Dedifferentiated amniotic fluid mesenchymal stem cell (primary cell): ENCODE data around the gene EXOSC5.

Experiments used
- DNase-seq: peaks from one replicate; pipeline ENCODE4 v3.0.0-alpha.2; 2016; ENCODE audit errors: extremely low spot score

Gene EXOSC5

DNA sequence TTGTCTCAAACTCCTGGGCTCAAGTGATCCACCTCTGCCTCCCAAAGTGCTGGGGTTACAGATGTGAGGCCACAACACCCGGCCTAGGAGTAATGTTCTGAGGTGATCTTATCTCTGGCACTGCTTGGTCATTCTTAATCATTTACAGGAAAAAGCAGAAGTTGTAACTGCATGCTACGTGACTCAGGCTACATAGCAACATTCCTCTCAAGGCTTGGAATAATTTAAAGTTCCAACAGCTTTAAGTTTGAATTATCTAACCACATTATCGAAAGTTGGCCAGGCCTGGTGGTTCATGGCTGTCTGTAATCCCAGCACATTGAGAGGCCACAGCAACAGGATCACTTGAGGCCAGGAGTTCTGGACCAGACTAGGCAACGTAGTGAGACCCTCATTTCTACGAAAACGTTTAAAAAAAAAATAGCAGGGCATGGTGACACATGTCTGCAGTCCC is 29.3 kb downstream of the EXOSC5 start:
- peak; percentile 91 for DNase-seq

DNA sequence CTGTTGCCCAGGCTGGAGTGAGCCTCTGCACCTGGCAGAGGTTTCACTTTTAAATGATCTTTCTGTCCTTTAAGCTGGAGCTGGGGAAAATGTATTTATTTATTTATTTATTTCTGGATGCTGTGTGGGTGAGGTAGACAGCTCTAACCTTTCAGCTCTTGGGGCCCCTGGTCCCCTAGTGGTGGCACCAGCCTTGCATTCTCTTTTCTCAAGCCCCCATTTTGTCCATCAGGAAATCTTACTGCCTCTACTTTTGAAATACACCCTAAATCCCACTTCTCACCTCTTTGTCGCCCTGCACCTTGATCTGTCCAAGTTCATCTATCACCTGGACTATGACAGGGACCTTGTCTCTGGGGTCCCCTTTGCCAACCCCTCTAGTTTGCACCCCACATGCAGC is 31.1 kb downstream of the EXOSC5 start:
- DNase-seq = no peak

GRCh38 chr19:41364524-41365391 is 32.4 kb downstream of the EXOSC5 start:
- DNase-seq = no peak

- DNase-seq = peak; percentile 98
These were observed 33.2 kb downstream of the EXOSC5 start, which contains the start of gene B9D2 for GRCh38 chr19:41363753-41364523. Gene B9D2, minus strand, starts transcription at chr19:41364149. Its CDS starts 630 bp downstream, at chr19:41363519.

- no peak for DNase-seq
These were observed 33.8 kb downstream of the EXOSC5 start for GRCh38 chr19:41363371-41363752.

DNA sequence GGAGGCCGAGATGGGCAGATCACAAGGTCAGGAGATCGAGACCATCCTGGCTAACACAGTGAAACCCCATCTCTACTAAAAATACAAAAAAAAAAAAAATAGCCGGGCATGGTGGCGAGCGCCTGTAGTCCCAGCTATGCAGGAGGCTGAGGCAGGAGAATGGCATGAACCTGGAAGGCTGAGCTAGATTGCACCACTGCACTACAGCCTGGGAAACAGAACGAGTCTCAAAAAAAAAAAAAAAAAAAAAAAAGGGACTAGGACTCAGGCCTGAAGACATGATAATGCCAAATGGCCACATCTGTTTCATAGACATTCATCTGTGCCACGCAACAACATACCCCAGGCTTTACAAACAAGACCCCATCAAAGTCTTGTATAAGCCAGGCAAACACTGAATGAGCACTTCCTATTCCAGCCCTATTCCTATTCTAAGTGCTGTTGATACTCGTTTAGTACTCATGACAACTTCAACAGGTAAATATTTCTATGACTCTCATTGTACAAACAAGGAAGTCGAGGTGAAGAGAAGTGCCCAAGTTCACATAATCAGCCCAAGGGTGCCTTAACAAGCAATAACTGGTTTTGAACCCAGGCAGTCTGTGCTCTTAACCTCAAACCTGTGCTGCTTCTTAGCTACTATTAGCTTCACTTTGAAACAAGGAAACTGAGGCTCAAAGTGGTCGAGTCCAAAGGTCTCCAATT is 34.9 kb downstream of the EXOSC5 start:
- DNase-seq = no peak

DNA sequence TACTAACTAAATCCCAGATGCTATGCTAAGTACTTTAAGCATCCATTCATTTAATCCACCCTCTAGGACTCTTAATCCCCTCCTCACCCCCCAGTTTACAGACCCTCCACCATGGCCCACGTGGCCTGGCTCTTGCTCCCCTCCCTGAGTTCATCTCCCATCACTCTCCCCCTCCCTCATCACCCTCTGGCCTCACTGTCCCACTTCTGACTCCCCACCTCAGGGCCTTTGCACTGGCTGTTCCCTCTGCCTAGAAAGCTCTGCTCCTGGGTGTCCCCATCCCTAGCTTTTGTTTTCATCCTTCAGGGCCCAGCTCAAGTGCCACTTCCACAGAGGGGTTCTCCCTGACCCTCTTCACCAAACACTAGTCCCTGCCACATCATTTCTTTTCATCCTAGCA is 37.4 kb downstream of the EXOSC5 start:
- DNase-seq = no peak

- no peak for DNase-seq
These were observed 39.4 kb downstream of the EXOSC5 start for GRCh38 chr19:41357746-41358145.

- no peak for DNase-seq
These were observed 40.0 kb downstream of the EXOSC5 start for GRCh38 chr19:41356984-41357739.

- no peak for DNase-seq
These were observed 41.4 kb downstream of the EXOSC5 start for GRCh38 chr19:41355802-41356201.

GRCh38 chr19:41355035-41355434 is 42.1 kb downstream of the EXOSC5 start:
- DNase-seq = no peak

DNA sequence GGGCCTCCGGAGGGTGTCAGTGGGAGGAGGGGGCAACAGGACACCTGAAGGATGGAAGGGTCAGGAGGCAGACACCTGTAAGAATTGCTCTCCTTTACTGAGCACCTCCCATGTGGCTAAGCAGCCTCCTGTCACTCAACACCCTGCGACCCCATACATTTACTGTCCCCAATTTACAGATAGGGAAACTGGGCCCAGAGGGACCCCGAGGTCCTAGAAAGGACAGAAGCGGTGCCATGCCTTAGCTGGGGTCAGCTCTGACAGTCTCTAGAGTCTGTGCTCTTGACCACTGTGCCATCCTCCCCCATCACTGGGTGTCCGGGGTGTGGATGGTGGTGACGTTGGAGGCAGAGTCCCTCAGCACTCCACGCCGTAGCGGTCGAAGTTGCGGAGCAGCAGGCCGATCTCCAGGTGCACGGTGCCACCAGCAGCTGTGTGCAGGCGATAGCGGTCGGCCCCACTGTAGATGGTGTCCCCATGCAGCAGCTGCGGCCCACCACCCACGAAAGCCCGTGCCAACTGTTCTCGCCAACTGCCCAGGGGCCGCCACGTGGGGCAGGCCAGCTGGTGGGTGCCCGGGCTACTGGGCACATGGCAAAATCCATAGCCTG is 42.7 kb downstream of the EXOSC5 start:
- no peak for DNase-seq

DNA sequence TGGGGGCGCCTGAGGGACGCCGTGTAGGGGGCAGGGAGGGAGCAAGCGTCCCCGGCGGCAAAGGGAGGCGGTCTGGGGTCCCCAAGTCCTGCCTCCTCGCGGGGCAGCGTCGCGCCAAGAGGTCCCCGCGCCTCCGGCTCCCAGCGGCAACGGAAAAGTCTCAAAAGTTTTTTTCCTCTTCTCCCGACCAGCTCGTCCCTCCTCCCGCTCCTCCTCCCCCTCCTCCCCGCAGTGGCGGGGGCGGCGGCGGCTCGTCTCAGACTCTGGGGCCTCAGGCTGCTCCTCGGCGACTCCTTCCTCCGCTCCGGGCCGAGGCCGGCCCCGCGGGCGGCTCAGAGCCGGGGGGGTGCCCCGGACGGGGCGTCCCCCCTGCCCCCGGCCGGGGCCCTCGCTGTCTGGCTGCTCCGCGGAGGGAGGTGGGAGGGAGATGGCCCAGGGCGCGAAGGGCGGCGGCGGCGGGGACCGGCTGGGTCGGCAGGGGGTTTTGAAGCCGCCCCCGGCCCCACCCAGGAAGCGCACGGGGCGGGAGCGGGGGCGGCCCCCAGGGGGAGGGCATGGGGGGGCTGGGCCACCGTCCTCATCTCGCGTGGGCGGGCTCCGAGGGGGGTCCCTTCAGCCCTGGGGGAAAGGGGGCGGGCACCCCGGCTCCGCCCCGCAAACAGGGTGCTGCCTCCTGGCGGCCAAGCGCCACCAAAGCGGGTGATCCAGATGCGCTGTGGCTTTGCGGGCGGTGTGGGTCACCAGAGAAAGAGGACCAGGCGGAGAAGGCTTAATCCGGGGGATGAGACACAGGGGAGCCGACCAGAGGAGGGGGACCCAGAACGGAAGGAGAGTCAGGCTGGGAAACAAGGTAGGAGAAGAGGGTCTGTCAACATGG is 43.5 kb downstream of the EXOSC5 start, which contains the start of gene TGFB1:
TGFB1 (minus strand) TSS at position 457 of the 877 bp plus-strand sequence. CDS start 878 bp downstream, outside the sequence.
- peak; percentile 69 for DNase-seq

GRCh38 chr19:41352609-41353465 is 44.3 kb downstream of the EXOSC5 start:
- peak; percentile 27 for DNase-seq

- no peak for DNase-seq
These were observed 44.9 kb downstream of the EXOSC5 start for GRCh38 chr19:41352279-41352608.

DNA sequence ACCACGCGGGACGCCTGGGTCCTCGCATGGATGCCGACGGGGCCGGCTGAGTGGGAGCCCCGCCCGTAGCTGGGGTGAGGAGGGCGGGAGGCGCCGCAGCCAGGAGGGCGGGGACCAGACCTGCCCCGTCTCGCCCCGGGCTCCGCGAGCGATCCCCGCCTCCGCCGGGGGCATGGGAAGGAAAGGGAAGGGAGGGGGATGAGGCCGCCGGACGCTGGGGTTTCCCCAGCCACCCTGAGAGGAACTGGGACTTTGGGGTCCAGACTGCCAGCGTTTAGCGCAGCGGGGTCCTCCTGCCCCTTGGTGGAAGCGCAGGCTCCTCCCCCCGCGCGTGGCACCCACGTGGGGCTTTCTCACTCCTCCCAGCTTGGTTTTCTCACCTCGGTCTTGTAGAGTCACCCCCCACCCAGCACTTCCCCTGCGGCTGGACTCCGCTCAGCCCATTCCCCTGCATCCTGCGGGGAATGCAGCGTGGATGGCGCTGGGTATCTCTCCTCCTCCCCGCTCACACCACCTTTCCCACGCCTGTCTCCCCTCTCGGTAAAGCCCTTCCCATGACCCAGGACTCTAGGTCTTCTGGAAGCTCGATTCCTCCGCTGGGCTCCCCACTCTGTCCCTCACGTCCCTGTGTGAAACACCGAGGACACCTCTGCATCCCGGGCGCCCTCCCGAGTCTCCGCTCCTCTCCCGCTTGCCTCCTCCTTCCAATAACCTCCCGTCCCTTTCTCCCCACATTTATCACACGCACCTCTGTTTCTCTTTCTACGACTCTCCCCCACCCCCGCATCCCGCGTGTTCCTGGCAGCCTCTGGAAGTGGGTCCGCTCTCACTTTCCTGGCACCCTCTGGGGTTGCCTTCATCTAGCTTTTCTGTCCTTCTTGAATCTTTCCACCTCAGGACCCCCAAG is 45.6 kb downstream of the EXOSC5 start:
- DNase-seq = no peak

- DNase-seq = no peak
These were observed 46.3 kb downstream of the EXOSC5 start for GRCh38 chr19:41350735-41351338.
